ENCODE data around the gene RBMS3. TPM values are rescaled to one million over a fixed set of nuclear protein-coding genes. Genes with fewer than 3 reads are reported as not detected.

RBMS3 gene
- total and polyA plus RNA-seq, 2 experiments from 2014 or later: 20.8 TPM

- no peak for TF ChIP-seq CTCF (IDR thresholded peaks at IDR 0.05; ENCODE audit: low read depth, low read length)
- Histone ChIP-seq H3K9me3 (ENCODE audit: low read depth) (no peaks in the 10 kb centered on the region), H3K4me3 (no peak overlapping the region), H3K27me3 (no peaks in the 10 kb centered on the region), H3K27ac (no peak overlapping the region), H3K4me1 (ENCODE audit: low read depth) (no peaks in the 10 kb centered on the region), H3K36me3 (no peaks in the 10 kb centered on the region)
- peak in 1 of 2 donors; percentile 16 for DNase-seq (ENCODE audit: low read depth in 1 of 2, low spot score in 1 of 2)
Observed at GRCh38 chr3:29255854-29256696, 24.8 kb upstream of the RBMS3 start.

GRCh38 chr3:29258161-29258560 is 22.7 kb upstream of the RBMS3 start:
- Histone ChIP-seq H3K4me1 (ENCODE audit: low read depth) (no peaks in the 10 kb centered on the region), H3K27ac (no peak overlapping the region), H3K4me3 (no peak overlapping the region), H3K27me3 (no peaks in the 10 kb centered on the region), H3K9me3 (ENCODE audit: low read depth) (no peaks in the 10 kb centered on the region), H3K36me3 (no peaks in the 10 kb centered on the region)
- no peak for DNase-seq (ENCODE audit: low read depth in 1 of 2, low spot score in 1 of 2)
- no peak for TF ChIP-seq CTCF (IDR thresholded peaks at IDR 0.05; ENCODE audit: low read depth, low read length)

- DNase-seq (ENCODE audit: low read depth in 1 of 2, low spot score in 1 of 2): no peak
- Histone ChIP-seq H3K4me1 (ENCODE audit: low read depth) (no peaks in the 10 kb centered on the region), H3K36me3 (no peaks in the 10 kb centered on the region), H3K4me3 (no peak overlapping the region), H3K27me3 (no peaks in the 10 kb centered on the region), H3K9me3 (ENCODE audit: low read depth) (no peaks in the 10 kb centered on the region), H3K27ac (no peak overlapping the region)
- TF ChIP-seq CTCF (IDR thresholded peaks at IDR 0.05; ENCODE audit: low read depth, low read length): no peak
Observed at GRCh38 chr3:29261119-29261518, 19.8 kb upstream of the RBMS3 start.

- no peak for TF ChIP-seq CTCF (IDR thresholded peaks at IDR 0.05; ENCODE audit: low read depth, low read length)
- no peak overlapping the region for H3K4me3 ChIP-seq
- no peaks in the 10 kb centered on the region for H3K27me3 ChIP-seq
- no peaks in the 10 kb centered on the region for H3K9me3 ChIP-seq (ENCODE audit: low read depth)
- no peaks in the 10 kb centered on the region for H3K36me3 ChIP-seq
- no peak overlapping the region for H3K27ac ChIP-seq
- DNase-seq (ENCODE audit: low read depth in 1 of 2, low spot score in 1 of 2): no peak
- H3K4me1 ChIP-seq (ENCODE audit: low read depth): no peaks in the 10 kb centered on the region
Observed at GRCh38 chr3:29263476-29263875, 17.4 kb upstream of the RBMS3 start.

- H3K36me3 ChIP-seq: no peaks in the 10 kb centered on the region
- H3K4me1 ChIP-seq (ENCODE audit: low read depth): no peaks in the 10 kb centered on the region
- no peak overlapping the region for H3K27ac ChIP-seq
- no peak overlapping the region for H3K4me3 ChIP-seq
- TF ChIP-seq CTCF (IDR thresholded peaks at IDR 0.05; ENCODE audit: low read depth, low read length): no peak
- H3K27me3 ChIP-seq: no peaks in the 10 kb centered on the region
- DNase-seq (ENCODE audit: low read depth in 1 of 2, low spot score in 1 of 2): no peak
- no peaks in the 10 kb centered on the region for H3K9me3 ChIP-seq (ENCODE audit: low read depth)
Observed at GRCh38 chr3:29265509-29266072, 15.3 kb upstream of the RBMS3 start.
